HG02759 (cell line): Measurements from ENCODE around the gene BICD1.
"Not testable (repeated sequence)": the region's sequence is repeated elsewhere in the genome, so short reads cannot be mapped to it uniquely, and the experiment has no call there.

Experiments used
- ATAC-seq: cut with Tn5 transposase; IDR thresholded peaks from one replicate; pipeline ENCODE4 v1.9.1; 2021; ENCODE audit warnings: mild to moderate bottlenecking, moderate library complexity; ENCODE audit not compliant: unreplicated experiment

The BICD1 gene

DNA sequence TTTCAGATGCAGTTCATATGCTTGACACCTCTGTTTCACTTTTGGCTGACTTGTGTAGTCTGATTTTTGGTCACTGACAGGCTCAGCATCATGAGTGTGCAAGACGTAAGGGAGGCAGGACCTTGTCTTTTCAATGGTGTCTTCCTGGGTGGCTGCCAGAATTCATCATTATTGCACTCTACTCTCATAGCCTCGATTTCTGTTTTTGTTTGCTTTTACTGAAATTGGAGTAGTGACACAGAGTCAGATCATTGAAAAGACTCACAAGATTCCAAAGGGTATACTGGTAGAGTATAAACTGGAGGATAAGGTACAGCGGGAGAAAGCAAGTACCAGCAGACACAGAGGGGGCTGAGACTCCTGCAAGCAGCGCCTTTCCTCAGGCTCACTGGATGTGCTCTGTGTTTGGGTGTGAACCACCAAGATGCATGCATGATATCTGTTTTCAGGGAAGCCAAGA, 166.4 kb downstream of the BICD1 start:
- peak; percentile 51 for ATAC-seq

DNA sequence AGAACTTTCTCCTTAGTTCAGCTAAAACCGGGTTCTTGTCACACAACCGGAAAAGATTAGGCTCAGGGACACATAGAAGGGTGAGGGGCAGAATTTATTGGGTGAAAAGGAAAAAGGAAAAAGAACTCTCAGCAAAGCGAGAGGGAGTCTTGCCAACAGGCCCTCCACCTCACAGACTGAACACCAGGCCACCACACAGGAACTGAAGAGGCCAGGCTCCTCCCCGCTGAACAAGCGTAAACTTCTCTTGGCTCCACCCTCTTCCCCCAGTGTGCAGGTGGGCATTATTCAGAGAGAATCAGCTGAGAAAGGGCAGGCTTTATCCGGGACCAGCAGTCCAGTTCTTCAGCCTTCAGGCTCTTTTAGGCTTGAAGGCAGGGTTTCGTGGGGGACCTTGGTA, 167.1 kb downstream of the BICD1 start:
- peak; percentile 81 for ATAC-seq

DNA sequence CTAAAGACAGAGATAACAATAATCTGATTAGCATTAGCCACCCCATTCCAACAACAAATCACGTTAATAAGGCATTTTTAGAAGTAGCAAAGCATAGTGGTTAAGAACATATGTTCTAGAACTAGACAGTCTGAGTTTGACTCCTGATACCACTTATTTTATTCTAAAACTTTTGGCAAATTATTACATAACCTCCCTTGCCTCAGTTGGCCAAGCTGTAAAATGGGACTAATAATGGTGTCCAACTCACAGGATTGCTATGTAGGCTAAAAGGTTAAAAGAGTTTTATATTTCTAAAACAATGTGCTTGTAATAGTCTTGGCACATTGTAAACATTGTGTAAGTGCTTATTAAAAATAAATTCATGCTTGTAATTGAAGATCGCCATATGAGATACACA, 168.0 kb downstream of the BICD1 start:
- no peak for ATAC-seq

DNA sequence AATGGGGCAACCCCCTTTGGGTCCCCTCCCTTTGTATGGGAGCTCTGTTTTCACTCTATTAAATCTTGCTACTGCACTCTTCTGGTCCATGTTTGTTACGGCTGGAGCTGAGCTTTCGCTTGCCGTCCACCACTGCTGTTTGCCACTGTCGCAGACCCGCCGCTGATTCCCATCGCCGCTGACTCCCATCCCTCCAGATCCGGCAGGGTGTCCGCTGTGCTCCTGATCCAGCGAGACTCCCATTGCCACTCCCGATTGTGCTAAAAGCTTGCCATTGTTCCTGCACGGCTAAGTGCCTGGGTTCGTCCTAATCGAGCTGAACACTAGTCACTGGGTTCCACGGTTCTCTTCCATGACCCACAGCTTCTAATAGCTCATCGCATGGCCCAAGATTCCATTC, 168.9 kb downstream of the BICD1 start:
- ATAC-seq = not testable (repeated sequence)

DNA sequence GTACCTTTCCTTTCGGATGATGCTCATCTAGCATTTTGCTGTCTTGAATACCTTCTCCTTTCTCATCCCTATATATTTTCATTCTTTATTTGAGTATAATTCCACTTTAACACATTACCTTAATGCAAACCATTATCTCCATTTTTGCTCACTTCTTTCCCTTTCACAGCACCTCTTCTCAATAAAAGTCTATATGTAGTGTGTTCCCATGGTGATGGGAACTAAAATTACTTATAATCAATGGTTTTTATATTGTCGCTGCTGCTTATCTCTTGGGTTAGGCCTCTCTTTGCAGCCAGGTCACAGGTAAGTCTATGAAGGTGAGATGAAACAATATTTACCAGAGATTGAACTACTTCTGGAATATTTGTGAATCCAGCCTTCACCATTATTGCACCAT, 171.1 kb downstream of the BICD1 start:
- ATAC-seq = no peak

DNA sequence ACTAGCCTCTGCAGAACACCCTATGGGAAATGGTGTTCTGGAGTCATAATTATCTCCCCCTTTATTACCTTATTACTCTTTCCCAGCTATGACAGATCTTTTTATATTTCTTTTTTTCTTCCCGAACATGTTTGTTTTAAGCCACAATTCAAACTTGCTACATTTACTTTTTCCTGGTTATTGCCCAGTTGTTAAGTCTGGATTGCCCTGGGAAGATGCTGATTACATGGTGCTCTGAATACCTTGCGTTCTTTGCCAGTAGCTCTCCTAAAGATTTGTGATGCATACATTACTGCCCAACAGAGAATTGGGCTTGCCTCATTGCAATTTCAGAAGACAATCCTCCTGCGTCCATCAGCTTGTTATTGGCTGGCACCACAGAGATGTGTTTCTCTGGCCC, 174.5 kb downstream of the BICD1 start:
- ATAC-seq = no peak

DNA sequence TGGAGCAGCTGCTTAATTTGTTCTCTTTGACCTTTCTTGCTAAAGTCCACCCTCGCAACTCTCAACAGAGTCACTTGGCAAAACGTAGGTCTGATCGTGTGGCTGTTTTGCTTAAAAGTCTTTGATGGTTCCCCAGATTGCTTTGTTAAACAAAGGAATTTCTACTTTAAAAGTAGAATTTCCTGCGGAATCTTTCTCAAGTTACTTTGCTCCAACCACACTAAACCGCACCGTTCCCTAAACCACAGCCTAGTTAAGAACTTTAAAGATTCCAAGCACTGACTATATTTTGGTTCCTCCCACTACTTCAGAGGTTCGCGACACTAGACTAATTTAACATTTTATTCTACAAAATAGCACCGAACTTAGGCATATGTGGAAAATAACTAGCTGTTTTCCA, 177.9 kb downstream of the BICD1 start:
- no peak for ATAC-seq

DNA sequence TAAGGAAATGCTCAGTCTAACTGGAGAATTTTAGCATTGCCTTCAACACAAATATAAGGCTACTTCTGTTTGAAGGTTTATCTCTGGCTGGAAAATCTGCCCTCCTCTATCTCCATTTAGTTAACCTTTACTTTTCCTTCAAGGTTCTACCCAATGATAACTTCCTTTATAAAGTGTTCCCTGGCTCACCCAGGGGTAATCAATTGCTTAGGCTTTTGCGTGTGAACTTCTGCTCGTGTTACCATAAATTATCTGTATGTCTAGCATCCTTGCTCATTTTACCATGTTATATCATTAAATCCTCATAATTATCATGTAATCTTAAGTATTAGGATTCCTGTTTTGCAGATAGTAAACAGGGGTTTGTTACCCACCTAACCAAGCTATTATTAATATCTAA, 178.4 kb downstream of the BICD1 start:
- no peak for ATAC-seq

DNA sequence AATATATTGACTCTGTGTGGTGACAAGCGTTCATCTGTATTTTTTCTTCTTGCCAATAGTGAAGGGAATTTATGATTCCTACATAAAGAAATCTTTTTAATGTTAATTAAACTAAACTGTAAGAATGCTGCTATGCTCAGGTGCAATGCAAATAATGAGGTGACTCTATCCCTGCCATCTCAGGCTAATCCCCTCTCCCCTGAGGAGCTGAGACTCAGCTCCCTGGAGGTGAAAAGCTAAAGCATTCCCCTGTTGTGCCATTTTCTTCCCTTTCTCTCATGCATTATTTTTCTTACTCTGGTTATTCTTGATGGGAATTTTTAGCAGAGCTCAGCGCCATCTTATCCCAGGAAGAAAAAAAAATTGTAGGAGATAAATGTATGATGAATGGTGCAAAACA, 178.8 kb downstream of the BICD1 start:
- no peak for ATAC-seq

DNA sequence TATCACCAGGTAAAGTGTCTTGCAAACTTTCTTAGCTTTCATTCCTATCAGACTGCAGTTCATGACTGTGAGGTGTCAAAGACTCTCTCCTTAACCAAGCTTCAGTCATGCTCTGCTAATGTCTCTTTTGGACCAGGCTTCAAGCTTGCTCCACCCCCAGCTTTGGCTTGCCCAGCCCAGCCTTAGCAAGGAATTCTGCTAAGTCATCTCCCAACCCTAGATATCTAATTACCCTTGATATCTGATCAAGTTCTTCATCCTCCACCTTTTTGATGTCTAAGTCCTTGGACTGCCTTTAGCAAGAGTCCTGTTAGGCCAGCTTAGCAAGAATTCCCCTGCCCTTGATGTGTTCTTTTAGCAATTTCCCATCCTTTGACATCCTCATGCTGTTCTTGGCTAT, 183.8 kb downstream of the BICD1 start:
- no peak for ATAC-seq

DNA sequence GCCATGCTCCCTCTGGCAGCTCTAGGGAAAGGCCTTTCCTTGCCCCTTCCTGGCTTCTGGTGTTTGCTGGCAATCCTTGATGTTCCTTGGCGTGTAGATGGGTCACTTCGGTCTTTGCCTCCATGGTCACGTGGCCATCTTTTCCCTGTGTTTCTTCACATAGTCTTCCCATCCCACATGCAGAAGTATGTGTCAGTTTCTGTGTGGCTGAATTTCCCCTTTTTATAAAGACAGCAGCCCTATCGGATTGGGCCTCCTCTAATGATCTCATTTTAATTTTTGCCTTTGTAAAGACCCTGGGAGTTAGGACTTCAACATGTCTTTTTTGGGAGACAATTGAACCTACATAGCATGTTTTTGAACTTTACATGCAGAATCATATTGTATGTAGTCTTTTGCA, 185.5 kb downstream of the BICD1 start:
- ATAC-seq = no peak

DNA sequence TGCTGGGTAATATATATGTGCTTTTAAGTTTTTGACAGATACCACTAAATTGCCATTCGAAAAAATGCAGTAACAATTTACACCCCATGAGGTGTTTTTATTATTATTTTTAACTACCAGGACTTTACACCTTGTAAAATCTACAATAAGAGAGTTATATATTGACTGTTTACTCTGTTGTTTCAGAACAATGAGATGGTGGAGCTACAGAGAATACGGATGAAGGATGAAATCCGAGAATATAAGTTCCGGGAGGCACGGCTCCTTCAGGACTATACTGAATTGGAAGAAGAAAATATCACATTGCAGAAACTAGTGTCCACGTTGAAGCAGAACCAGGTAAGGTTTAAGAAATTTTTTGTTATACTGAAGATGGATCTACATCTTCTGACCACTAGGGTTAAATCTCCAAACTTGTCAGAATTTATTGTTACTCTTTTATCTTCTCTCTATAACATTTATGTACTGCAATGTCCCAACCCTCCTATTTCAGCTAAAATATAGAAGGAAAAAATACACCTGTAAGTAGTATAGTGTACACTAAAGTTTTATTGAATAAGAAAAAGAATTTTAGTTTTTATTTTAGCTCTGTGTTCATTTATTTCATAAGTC, 187.3 kb downstream of the BICD1 start:
- ATAC-seq = no peak

DNA sequence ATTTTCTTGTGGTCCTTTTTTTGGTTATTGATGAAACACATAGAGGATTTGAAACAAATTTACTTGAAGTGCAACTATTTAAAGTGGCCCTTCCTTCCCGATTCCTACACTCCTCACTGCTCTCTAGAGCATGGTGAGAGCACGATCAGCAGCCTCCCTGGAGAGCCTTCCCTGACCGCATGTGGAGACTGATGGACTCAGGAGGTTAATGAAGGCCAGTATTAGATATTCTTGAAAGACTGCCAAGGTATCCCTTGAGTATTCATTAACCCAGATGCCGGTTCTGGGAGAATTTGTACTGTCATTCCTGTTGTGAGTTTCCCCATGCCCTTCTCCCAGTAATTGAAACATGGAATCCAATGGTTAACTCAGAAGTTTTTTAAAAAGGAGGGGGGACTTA, 189.9 kb downstream of the BICD1 start:
- ATAC-seq = no peak

DNA sequence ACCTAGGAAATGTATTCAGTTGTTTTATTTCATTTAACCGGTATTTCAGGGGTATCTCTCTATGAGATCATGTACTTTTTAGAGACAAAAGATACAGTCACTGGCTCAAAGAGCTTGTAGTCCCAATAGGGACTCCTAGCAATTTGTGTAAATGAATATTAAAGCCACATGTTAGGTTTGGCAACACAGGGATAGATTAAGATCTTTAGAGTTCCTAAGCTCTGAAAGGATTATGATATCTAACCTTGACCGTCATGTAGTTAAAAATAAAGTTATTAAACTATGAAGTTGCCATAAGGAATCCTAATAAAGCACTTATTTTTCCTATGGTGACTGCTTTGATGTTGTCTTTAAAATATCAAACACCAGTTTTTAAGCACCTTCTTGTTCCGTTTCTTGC, 192.3 kb downstream of the BICD1 start:
- no peak for ATAC-seq

DNA sequence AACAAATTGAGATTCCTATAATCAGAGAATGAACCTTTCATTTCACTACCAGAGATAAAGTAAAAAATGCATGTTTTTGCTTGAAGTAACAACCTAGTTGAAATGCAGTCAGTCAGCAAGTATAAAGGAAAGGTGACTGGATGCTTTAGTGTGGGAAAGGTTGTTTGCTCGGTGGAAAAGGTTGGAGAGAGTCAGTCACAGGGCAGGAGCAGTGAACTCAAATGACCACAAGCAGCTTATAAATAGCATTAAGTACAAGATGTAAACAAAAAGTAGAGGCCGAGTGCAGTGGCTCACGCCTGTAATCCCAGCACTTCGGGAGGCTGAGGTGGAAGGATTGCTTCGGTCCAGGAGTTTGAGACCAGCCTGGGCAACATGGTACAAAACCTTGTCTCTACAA, 194.6 kb downstream of the BICD1 start:
- no peak for ATAC-seq

DNA sequence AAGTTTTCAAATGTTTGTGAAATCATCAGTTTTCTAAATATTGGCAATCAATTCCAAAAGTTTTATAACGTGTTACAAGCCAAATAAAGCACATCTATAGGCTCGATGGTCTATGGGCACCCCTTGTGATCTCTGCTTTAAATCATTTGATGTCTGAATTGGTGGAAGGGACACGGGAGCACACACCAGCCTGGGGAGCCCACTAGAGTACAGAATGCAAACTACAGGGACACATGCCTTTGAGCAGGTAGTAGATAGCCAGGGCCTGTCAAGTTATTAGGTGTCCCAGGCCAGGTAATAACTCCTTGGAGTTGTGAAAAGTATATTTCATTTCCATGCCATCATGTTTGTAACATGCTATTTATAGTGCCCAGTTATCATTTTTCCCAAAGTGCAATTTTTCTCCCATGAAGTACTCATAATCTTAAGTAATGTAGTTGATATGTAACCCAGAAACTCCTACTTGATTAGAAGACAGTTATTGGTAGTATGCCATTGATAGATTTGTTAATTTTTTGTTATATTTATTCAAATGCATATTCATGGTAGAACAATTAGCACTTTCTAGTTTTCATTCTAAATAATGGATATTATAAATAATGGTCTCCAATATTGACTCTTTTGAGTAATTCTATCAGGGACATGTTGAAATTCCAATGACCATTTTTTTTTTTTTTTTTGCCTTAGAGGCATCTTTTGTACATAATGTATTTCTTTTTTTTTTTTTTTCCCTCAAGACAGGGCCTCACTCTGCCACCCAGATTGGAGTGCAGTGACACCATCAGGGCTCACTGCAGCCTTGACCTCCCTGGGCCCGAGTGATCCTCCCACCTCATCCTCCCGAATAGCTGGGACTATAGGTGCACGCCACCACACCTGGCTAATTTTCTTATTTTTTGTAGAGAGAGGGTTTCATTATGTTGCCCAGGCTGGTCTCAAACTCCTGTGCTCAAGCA, 195.8 kb downstream of the BICD1 start:
- peak; percentile 87 for ATAC-seq

DNA sequence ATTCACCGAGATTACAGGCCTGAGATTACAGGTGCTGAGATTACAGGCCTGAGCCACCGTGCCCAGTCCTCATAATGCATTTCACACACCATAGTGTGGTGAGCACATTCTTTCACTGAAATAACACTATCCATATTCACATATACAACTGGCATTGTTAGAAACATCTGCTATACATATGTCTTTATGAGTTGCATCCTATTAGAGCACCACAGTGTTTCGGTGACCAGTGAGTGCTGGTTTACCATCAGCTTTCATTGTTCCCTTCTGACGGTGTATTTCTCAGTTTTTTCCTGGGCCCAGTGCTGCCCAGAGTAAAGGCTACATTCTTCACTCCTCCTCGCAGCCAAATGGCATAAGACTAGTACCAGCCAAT, 196.5 kb downstream of the BICD1 start:
- ATAC-seq = no peak

DNA sequence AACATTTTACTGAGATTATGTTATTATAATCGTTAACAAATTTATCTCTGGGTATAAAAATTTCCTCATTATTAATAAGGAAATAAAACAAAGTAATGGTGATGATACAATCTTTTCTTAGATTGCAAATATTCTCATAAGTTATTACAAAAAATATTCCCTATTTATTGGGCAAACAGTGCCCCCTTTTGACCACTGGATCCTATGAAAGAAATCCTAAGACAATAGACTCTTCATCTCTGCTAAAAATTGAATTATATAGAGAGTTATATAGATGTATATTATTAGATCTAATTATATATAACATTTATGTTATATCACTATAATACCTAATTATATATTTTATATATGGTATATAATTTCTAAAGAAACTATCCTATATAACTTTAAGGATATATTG, 198.5 kb downstream of the BICD1 start:
- ATAC-seq = no peak

DNA sequence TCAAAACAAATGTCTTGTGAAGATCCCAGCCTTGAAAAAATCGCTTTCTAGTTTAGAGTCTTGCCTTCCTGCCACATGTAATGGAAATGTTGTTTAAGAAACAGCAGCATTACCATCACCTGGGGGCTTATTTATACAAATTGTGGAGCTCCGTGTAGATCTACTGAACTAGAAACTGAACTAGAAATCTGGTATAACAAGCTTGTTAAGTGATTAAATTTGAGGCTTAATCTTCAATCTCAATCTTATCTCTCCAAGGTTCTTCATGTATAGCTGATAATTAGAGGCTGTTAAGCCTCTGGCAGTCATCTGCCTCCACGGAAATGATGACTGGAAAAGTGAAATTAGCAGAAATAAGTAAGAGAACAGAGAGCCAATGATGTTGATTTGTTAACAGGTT, 200.7 kb downstream of the BICD1 start:
- ATAC-seq = no peak

DNA sequence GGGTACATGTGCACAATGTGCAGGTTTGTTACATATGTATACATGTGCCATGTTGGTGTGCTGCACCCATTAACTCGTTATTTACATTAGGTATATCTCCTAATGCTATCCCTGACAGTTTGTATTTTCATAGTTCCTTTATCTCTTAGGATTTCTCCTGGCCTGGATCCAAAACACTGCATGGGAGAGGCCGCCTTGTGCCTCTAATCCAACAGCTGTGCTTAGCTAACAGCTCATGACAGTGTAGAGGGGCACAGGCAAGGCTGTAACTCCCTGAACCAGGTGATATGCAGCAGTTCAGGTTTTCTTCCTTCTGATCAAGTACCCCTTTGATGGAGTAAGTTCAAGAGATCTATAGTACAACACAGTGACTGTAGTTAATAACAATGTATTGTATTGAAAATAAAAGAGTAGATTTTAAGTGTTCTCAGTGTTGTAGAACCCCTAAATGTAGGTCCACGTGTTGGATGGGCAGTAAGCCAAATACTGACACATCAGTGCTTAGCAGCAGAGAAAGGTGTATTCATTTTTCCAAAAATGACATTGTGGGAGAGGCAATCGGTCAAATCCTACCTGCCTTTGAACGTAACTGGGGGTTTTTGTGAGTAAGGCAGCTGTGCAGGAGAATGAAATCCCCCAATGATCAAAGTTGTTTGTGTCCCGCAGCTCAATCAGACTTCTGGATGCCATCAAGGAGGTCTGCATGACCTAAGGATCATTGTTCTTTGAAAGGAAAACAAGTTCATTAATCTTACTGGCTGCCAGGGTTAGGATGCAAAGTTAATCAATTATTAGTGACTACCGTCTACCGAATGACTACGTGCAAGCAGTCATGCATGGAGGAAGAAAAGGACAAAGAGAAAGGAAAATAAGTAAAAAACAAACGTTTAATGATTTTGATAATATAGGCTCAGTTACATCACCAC, 203.4 kb downstream of the BICD1 start:
- ATAC-seq = no peak

DNA sequence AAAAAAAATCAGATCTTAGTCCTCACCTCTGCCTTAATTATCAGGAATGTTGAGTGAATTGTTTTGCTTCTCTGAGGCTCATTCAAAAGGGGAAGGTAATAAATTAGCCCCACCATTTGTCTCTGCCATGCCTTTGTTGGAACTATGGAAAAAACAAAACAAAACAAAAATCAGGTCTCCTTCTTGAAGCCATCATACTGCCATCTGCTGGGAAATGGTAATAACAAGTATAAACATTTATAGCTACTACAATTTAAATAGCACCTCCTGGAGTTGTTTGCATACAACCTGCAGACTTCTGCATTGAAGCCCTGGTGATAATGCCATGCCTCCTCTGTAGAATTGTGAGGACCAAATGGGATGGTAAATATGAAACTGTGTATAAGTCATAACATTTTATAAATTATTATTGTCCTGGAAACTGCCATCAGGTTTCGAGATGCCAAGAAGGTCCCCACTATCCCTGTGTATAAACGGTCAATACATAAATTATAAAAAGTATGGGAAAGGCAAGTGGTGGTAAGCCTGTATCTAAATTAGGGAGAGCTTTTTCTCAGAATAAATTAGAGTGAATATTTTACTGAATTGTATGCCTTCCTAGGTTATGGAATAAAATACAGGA, 205.5 kb downstream of the BICD1 start:
- ATAC-seq = no peak
